Measurements from ENCODE around the gene GIMAP6. TPM values are rescaled to one million over a fixed set of nuclear protein-coding genes. Genes with fewer than 3 reads are reported as not detected.

The GIMAP6 gene
- total and polyA plus RNA-seq, 2 of the 8 experiments (the other 6 are each of a cell fraction or from before 2014, with no cell fraction given): not detected

- Histone ChIP-seq H3K4me2 (ENCODE audit: insufficient read depth in 1 of 2, low read depth in 2 of 2, low read length in 2 of 2) (no peak overlapping the region), H3K4me3 (ENCODE audit: extremely low read depth in 1 of 4, insufficient read depth in 2 of 4, low read depth in 3 of 4, low read length in 4 of 4) (no peak overlapping the region), H4K91ac (replicated peaks; ENCODE audit: insufficient read length, low read length) (no peak overlapping the region), H2AK5ac (ENCODE audit: low read depth, low read length) (no peak overlapping the region), H3K9me3 (ENCODE audit: insufficient read depth in 2 of 2, low read depth in 1 of 2, low read length in 1 of 2) (no peaks in the 10 kb centered on the region; a peak in 1 of 4 replicates), H2BK20ac (ENCODE audit: low read length) (no peak overlapping the region), H3K23me2 (ENCODE audit: low read depth, low read length) (no peaks in the 10 kb centered on the region; the same call in 1 of the 2 replicates), H3K9ac (replicated peaks in 1 of 4; ENCODE audit: extremely low read depth in 1 of 4, low read depth in 3 of 4, low read length in 3 of 4) (no peak overlapping the region), H3K56ac (replicated peaks; ENCODE audit: insufficient read length, low read depth, low read length) (no peak overlapping the region), H3K79me1 (ENCODE audit: low read depth, low read length) (no peaks in the 10 kb centered on the region), H4K8ac (ENCODE audit: extremely low read depth, insufficient read depth, low read length) (no peak overlapping the region), H4K5ac (ENCODE audit: insufficient read length, low read depth, low read length) (no peak overlapping the region), H3K79me2 (ENCODE audit: control insufficient read depth in 1 of 2, insufficient read depth in 2 of 2, low read length in 2 of 2) (no peaks in the 10 kb centered on the region), H3K27ac (ENCODE audit: low read depth, low read length) (no peak overlapping the region), H2BK5ac (ENCODE audit: low read depth, low read length) (no peak overlapping the region), H3K36me3 (ENCODE audit: control insufficient read depth in 2 of 4, insufficient read depth in 4 of 4, low read length in 3 of 4) (no peaks in the 10 kb centered on the region), H2BK120ac (replicated peaks; ENCODE audit: low read depth, low read length) (no peak overlapping the region), H3K23ac (ENCODE audit: insufficient read length) (no peak overlapping the region), H3K4ac (replicated peaks; ENCODE audit: insufficient read length, low read depth, low read length) (no peak overlapping the region), H2BK12ac (ENCODE audit: low read depth, low read length) (no peak overlapping the region), H2BK15ac (ENCODE audit: low read length) (no peak overlapping the region), H3K14ac (ENCODE audit: insufficient read length) (no peak overlapping the region), H3K27me3 (replicated peaks in 1 of 4; ENCODE audit: control insufficient read depth in 3 of 4, extremely low read depth in 1 of 4, insufficient read depth in 3 of 4, low read length in 3 of 4) (peaks cover 0 to 2% (median 0%) of the 10 kb centered on the region in 4 experiments; a peak in 1 of 7 replicates), H4K20me1 (replicated peaks in 1 of 2; ENCODE audit: control insufficient read depth in 1 of 2, insufficient read depth in 2 of 2, low read length in 2 of 2) (no peaks in the 10 kb centered on the region), H3K18ac (ENCODE audit: extremely low read depth, low read length) (no peak overlapping the region), H2AFZ (ENCODE audit: low read length) (no peak overlapping the region), H3K4me1 (replicated peaks in 1 of 4; ENCODE audit: control insufficient read depth in 3 of 4, insufficient read depth in 4 of 4, low read length in 3 of 4) (no peaks in the 10 kb centered on the region)
- DNase-seq (ENCODE audit: low read depth in 1 of 2, low spot score in 2 of 2): no peak
- CTCF ChIA-PET (ENCODE audit: partially characterized antibody): no interaction called here
- 87% methylated on average over 9 of the region's 9 CpGs; no CpG with 5 or more reads in 1 of the 2 experiments for WGBS, 2 experiments (ENCODE audit: extremely low coverage in 1 of 2, insufficient coverage in 1 of 2, insufficient read length in 1 of 2, insufficient replicate concordance in 2 of 2, low coverage in 1 of 2, low lambda C conversion rate in 2 of 2, missing lambda C conversion rate in 1 of 2)
- POLR2A ChIA-PET (ENCODE audit: partially characterized antibody): no interaction called here
- no peak for FAIRE-seq
- TF ChIP-seq RNF2 (IDR thresholded peaks at IDR 0.05; ENCODE audit: borderline replicate concordance, low read depth, low read length, missing control alignments, poor library complexity, severe bottlenecking) (no peak), JUN (IDR thresholded peaks at IDR 0.05; ENCODE audit: low read depth, low read length) (no peak), TAF1 (IDR thresholded peaks at IDR 0.05; ENCODE audit: low read depth, low read length) (no peak), BCL11A (IDR thresholded peaks at IDR 0.05; ENCODE audit: low read depth in 2 of 2, low read length in 2 of 2) (no peak), HDAC6 (IDR thresholded peaks at IDR 0.05; ENCODE audit: low read depth, low read length) (no peak), NANOG (IDR thresholded peaks at IDR 0.05; ENCODE audit: insufficient read depth, low read depth, low read length, poor library complexity, severe bottlenecking) (no peak), E2F6 (IDR thresholded peaks at IDR 0.05) (no peak), SUZ12 (IDR thresholded peaks at IDR 0.05; ENCODE audit: low read length) (no peak), EGR1 (IDR thresholded peaks at IDR 0.05; ENCODE audit: borderline replicate concordance, low read depth, low read length) (no peak), EZH2 (IDR thresholded peaks at IDR 0.05; ENCODE audit: low read depth, low read length, severe bottlenecking) (no peak), EP300 (IDR thresholded peaks at IDR 0.05; ENCODE audit: borderline replicate concordance in 1 of 2, low read depth in 2 of 2, low read length in 2 of 2) (no peak)
Measured at GRCh38 chr7:150629347-150629746, 2.8 kb downstream of the GIMAP6 start.

All from H1 (cell line).